RPMI8226 (cell line): Measurements from ENCODE around the gene UNC80.
"Not testable (repeated sequence)": the region's sequence is repeated elsewhere in the genome, so short reads cannot be mapped to it uniquely, and the experiment has no call there.

ENCODE experiments used
- DNase-seq: peaks from one replicate; pipeline ENCODE4 v3.0.0-alpha.2; 2015

Gene UNC80

DNA sequence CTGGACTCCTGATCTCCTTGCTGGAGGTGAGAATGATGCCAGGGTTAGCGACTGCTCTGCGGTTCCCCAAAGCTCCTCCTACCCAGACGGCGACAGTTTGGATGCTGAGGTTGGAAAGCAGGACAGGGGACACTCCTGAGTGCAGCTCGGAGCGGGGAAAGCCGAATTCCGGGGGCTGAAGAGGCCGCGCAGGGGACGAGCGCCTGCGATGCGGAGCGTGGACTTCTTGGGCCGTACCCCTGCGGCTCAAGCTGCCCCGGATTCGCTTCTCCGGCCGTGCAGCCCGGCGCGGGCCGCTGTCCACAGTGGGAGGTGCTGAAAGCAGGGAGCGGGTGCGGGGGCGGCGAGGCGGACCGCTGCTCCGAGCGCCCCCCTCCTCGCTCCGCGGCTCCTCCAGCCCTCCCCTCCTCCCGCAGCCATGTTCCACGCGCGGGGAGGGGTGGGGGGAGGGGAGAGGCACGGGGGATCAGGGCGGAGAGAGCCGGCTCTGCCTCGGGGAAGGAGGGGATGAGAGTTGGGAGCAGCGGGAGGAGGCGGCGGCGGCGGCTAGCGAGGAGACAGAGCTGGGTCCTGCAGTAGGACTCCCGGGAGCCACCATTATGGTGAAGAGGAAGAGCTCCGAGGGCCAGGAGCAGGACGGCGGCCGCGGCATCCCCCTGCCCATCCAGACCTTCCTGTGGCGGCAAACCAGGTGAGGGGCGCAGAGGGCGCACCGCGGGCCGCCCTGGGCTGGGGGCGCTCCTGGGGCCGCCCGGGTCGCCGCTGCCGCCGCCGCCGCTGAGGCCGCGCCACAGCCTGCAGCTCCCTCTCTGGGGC, at the start of gene UNC80:
UNC80 (plus strand) TSS at position 359 of the 816 bp plus-strand sequence; CDS start at position 600, 241 bp downstream.
- peak; percentile 58 for DNase-seq

- no peak for DNase-seq
Observed at GRCh38 chr2:209726311-209726710, 45.3 kb upstream of the UNC80 start.

GRCh38 chr2:209727077-209727476, 44.6 kb upstream of the UNC80 start:
- DNase-seq: no peak

DNA sequence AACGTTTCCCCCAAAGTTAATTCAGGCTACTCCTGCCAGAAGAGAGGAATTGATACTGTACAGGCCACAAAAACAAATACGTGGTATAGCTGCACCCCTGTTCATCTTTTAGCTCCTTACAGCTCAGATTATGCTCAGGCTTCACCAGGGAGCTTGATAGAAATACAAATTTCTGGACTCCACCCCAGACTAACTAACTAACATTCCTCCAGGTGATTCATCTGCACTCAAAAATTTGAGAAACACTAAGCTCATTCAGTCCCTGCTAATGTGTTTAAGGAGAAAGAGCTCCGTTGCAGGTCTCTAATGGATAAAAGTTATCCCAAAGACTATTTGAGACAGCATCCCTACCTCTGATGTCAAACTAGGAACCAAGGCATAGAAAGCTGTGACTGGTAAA, 36.8 kb upstream of the UNC80 start:
- DNase-seq: no peak

DNA sequence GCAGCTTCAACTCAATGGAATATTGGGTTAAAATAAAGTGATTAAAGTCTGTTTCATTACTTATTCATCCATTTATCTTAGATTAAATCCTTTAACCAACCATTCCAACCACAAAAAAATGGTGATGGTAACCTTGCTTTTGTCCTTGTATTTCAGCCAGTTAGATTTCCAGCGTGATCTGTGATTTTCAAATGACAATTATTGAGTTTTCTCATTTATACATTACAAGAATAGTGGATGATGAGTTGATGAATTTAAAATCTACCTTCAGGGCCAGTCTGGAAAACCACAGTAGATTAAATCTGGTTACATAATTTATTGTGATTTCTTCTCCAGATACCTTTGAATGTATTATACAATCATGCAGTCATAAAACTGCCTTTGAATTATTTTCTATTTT, 29.7 kb upstream of the UNC80 start:
- no peak for DNase-seq

DNA sequence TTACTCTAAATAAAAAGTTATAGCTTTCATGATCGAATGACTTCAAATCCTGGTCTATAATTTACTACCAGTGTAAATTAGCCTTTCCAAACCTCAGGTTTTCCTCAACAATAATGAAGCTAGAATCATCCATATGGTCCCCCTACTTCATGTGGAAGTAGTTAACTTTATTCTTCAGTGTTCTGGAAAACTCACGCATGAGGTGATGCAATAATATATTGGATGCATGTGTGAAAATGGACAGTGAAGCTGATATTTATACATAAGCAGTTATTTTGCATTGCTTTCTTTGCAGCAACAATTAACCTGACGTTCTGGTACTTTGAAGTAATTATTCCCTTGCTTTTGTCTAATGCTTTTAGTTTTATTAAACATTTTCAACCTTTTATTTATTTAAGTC, 18.6 kb upstream of the UNC80 start:
- no peak for DNase-seq

DNA sequence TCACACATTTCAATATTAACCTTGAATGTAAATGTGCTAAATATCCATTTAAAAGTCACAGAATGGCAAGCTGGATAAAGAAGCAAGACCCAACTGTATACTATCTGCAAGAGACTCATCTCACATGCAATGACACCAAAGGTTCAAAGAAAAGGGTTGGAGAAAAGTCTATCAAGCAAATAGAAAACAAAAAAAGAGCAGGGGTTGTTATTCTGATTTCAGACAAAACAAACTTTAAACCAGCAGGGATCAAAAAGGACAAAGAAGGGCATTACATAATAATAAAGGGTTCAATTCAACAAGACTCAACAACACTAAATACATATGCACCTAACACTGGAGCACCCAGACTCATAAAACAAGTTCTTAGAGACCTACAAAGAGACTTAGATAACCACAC, 14.5 kb upstream of the UNC80 start:
- no peak for DNase-seq

DNA sequence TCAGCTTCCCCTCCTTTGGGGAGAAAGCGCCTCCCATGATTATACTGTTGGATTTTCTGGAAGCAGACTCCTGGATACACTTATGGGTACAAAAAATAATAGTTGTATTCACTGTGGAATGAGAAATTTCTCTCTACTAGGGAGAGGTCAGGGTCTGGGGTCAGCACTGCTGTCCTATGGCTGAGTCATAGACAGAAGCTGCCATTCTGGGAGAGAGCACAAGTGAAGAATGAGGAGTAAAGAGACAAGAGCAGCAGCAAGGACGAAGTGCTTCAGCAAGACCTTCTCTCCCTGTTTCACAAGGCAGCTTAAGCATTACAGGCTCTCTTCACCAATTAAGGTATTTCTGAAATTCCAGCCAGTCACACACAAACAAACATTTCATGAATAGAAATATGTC, 10.1 kb upstream of the UNC80 start:
- no peak for DNase-seq

GRCh38 chr2:209762563-209762962, 9.1 kb upstream of the UNC80 start:
- DNase-seq: no peak

DNA sequence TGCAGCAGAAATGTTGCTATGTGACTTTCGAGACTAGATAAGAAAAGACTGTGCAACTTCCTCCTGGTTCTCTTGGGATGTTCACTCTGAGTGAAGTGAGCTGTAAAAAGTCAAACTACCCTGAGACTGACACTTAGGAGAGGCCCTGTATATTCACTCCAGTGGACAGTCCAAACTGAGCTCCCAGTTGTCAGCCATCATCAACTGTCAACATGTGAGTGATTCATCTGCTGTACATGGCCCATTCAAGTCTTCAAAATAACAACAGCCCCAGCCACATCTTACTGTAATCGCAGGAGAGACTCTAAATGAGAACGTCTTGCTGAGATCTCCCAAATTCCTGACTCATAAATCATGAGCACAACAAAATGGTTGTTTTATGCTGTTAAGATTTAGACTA, 8.5 kb upstream of the UNC80 start:
- no peak for DNase-seq

- DNase-seq: no peak
Observed at GRCh38 chr2:209766613-209767012, 5.0 kb upstream of the UNC80 start.

DNA sequence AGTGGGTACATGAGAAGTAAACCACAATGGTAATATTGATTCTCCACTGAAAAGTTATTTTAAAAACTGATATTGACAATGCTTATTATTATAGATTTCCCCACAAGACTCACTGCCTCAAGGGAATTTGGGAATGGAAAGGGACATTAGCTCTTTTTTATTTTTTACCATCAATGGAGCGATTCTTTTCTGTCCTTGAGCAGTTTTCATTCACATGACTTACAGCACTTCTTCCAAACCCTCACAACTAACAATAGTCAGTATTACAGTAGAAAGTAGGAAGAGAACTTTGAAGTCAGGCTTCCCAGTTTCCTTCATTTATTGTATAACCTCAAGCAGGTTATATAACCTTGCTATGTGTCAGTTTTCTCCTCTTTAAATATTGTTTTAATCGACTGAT, 4.3 kb upstream of the UNC80 start:
- no peak for DNase-seq

DNA sequence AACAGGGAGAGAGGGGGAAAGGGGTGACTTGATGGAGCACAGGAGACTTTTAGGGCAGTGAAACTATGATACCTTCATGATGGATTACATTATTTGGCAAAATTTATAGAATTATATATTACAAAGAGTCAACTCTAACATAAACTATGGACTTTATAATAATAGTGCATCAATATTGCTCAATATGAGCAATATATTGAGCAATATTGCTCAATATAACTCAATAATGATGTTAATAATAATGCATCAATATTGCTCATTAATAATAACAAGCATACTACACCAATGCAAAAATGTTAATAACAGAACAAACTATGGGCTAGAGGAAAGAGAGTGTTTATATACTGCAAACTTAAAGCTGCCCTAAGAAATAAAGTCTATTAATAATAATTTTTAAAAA, 3.1 kb upstream of the UNC80 start:
- no peak for DNase-seq

DNA sequence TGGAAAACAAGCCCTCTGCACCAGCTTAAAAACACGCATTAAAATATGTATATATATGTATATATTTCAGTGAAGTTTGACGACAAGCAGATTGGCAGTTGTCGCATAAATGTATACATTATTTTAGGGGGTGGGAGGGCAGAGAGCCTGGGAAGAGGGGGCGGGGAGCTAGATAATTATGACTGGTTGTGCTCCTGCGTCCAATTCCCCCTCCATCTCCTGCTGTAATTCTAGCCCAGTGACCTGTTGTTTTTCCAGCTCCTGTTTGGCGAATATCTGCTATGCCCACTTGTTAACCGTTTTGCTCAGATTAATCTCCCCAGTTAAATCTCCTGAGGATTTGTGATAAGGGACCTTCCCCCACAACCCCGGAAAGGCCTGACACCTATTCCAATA, 656 bp downstream of the UNC80 start:
- DNase-seq: no peak

- no peak for DNase-seq
Observed at GRCh38 chr2:209773377-209773776, 1.7 kb downstream of the UNC80 start.

DNA sequence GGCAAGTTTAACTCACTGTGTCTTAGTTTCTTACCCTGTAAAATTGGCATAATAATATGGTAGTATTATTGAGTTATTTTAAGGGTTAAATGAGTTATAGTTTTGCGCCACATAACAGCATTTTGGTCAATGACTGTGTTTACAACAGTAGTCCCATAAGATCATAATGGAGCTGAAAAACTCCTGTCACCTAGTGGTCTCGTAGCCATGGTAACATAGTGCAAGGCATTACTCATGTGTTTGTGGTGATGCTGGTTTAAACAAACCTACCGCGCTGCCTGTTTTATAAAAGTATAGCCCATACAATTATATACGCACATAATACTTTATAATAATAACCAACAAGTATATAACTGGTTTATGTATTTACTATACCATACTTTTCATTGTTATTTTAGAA, 15.8 kb downstream of the UNC80 start:
- DNase-seq: no peak

GRCh38 chr2:209788925-209789324, 17.3 kb downstream of the UNC80 start:
- no peak for DNase-seq

GRCh38 chr2:209790066-209790728, 18.6 kb downstream of the UNC80 start:
- DNase-seq: no peak

- DNase-seq: no peak
Observed at GRCh38 chr2:209791151-209791550, 19.5 kb downstream of the UNC80 start.

DNA sequence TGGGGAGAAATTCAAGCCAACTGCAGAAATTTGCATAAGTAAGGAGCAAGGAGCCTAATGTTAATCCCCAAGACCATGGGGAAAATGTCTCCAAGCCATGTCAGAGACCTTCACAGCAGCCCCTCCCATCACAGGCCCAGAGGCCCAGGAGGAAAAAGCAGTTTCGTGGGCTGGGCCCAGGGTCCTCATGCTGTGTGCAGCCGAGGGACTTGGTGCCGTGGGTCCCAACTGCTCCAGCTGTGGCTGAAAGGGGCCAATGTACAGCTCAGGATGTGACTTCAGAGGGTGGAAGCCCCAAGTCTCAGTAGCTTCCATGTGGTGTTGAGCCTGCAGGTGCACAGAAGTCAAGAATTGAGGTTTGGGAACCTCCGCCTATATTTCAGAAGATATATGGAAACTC, 23.8 kb downstream of the UNC80 start:
- DNase-seq: not testable (repeated sequence)

DNA sequence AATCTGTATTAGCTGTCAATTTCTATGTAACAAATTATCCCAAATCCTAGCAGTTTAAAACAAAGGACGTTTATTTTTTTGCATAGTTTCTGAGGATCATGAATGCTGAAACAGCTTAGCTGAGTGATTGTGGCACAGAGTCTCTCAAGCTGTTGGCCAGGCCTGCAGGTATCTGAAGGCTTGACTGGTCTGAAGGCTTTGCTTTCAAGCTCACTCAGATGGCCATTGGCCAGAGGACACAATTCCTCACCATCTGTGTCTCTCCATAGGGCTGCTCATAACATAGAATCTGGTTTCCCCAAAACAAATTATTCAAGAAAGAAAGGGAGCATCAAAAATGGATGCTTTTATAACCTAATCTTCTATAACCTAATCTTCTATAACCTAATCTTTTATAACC, 33.7 kb downstream of the UNC80 start:
- DNase-seq: no peak

- no peak for DNase-seq
Observed at GRCh38 chr2:209806318-209806717, 34.7 kb downstream of the UNC80 start.

GRCh38 chr2:209808521-209808920, 36.9 kb downstream of the UNC80 start:
- no peak for DNase-seq

DNA sequence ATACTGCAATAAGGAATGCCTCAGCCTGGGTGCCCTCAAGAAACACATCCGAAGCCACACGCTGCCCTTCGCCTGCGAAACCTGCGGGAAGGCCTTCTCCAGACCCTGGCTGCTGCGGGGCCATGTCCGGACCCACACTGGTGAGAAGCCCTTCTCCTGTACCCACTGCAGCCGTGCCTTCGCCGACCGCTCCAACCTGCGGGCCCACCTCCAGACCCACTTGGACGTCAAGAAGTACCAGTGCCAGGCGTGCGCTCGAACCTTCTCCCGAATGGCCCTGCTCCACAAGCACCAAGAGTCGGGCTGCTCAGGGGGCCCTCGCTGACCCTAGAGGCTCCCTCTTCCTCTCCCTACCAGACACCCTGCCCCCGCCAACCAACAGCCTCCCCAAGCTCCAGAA, 37.6 kb downstream of the UNC80 start:
- no peak for DNase-seq

DNA sequence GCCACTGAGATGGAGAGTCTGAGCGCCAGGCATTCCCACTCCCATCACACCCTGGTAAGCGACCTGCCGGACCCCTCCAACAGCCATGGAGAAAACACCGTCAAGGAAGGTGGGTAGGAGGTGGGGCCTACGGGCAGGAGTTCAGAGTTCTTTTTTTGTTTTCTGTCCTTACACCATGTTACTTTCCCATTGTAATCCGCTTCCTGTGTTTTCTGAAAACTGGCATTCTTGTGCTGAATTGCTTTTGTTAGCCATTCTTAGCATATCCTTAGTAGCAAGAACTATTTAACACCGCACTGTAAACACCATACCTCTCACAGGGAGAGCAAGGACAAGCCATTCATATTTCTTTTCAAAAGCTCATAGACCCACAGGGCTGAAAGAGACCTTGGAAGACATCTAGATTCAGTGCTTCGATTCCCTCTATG, 46.2 kb downstream of the UNC80 start:
- DNase-seq: no peak
